SU-DHL-6 (cell line): ENCODE measurements around the gene OOSP3.

Experiments
- EZH2phosphoT487 ChIP-seq: fragments of 200-600 bp; sonication (generic), shearing (Covaris generic); conservative IDR thresholded peaks from 2 replicates; pipeline ENCODE4 v1.6.1; 2018; ENCODE audit warnings: mild to moderate bottlenecking, antibody characterized with exemption, low read length, moderate library complexity, mixed read lengths
- TF ChIP-seq, protein P1 (sequence below): fragments of 200-600 bp; sonication (generic); IDR thresholded peaks from one replicate; pipeline ENCODE4 v1.5.1; 2017; ENCODE audit warnings: antibody characterized with exemption, mild to moderate bottlenecking, low read length, moderate library complexity; ENCODE audit not compliant: insufficient read depth, poor library complexity, severe bottlenecking

DNA sequence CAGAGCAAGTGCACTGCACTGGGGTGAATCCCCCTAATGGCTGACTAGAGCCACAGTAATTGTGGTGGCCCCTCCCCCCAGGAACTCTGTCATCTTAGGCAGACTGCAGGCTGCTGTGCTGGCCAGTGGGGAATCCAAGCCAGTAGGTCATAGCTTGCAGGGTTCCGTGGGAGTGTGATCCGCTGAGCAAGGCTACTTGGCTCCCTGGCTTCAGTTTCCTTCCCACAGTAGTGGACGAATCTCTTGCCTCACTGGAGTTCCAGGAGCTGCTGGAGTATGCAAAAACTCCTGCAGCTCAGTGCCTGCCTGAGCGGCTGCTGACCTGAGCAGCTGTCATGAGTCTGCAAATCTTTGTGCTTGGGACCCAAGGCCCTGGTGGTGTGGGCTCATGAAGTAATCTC is 13.2 kb downstream of the OOSP3 start:
- TF ChIP-seq, protein P1, sequence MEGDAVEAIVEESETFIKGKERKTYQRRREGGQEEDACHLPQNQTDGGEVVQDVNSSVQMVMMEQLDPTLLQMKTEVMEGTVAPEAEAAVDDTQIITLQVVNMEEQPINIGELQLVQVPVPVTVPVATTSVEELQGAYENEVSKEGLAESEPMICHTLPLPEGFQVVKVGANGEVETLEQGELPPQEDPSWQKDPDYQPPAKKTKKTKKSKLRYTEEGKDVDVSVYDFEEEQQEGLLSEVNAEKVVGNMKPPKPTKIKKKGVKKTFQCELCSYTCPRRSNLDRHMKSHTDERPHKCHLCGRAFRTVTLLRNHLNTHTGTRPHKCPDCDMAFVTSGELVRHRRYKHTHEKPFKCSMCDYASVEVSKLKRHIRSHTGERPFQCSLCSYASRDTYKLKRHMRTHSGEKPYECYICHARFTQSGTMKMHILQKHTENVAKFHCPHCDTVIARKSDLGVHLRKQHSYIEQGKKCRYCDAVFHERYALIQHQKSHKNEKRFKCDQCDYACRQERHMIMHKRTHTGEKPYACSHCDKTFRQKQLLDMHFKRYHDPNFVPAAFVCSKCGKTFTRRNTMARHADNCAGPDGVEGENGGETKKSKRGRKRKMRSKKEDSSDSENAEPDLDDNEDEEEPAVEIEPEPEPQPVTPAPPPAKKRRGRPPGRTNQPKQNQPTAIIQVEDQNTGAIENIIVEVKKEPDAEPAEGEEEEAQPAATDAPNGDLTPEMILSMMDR = no peak
- no peak for TF ChIP-seq EZH2phosphoT487
